OCI-M2 (cell line): ENCODE results near the gene TGIF2LX.
"Not testable (repeated sequence)": the region's sequence is repeated elsewhere in the genome, so short reads cannot be mapped to it uniquely, and the experiment has no call there.

Experiments
- DNase-seq: peaks from one replicate; lab custom pipeline; 2025; ENCODE audit not compliant: unreplicated experiment; lab: John Stamatoyannopoulos, UW

Gene TGIF2LX

DNA sequence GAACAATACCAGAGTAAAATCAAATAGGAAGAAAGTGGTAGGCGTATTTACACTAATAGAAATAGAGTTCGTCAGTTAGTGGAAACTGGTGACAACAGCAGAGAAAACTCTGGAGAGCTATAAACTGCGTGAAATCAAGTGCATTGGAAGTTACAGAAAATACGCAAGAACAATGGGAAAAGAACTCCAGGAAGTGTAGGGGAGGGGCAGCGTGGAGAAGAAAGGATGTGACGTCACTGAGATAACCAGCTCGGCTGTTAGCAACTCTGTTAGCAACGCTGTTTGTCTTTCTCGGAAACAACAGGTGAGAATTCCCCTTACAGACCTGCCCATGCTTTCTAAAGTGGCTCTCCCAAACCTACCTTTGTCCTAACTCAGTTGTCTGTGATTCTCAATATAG, at the start of gene TGIF2LX:
TGIF2LX (plus strand) TSS at position 244 of the 400 bp plus-strand sequence. CDS start 178 bp downstream, outside the sequence.
- not testable (repeated sequence) for DNase-seq

DNA sequence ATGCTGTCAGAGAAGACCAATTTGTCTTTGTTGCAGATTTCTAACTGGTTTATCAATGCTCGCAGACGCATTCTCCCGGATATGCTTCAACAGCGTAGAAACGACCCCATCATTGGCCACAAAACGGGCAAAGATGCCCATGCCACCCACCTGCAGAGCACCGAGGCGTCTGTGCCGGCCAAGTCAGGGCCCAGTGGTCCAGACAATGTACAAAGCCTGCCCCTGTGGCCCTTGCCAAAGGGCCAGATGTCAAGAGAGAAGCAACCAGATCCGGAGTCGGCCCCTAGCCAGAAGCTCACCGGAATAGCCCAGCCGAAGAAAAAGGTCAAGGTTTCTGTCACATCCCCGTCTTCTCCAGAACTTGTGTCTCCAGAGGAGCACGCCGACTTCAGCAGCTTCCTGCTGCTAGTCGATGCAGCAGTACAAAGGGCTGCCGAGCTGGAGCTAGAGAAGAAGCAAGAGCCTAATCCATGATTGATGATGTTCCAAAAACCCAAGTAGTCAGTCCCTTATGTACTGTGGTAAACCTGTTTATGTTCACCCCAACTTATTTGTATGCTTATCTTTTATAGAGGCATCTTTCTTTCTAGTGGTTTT, 728 bp downstream of the TGIF2LX start:
- DNase-seq: not testable (repeated sequence)

DNA sequence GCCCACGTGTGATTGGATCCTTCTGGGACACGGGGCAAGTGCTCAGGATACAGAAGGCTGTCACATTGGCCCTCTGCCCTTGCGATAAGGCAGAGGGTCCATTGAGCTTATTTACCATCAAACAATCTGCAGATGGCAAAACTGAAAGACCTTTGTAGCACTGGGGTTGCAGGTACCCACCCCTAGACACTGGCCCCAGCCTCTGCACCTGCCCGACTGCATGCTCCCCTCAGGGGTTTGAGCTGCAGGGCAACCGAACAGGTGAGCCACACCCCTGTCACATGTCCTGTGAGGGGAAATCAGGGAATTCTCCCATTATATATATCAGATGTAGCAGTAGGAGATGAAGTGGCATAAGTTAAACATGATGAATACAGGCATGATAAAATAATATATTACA, 21.4 kb downstream of the TGIF2LX start:
- not testable (repeated sequence) for DNase-seq

DNA sequence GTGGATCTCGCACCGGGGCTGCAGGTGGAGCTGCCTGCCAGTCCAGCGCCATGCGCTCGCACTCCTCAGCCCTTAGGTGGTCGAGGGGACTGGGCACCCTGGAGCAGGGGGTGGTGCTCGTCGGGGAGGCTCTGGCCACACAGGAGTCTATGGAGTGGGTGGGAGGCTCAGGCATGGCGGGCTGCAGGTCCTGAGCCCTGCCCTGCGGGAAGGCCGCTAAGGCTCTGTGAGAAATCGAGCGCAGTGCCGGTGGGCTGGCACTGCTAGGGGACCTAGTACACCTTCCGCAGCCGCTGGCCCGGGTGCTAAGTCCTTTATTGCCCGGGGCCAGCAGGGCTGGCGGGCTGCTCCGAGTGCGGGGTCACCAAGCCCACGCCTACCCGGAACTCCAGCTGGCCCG, 43.9 kb downstream of the TGIF2LX start:
- not testable (repeated sequence) for DNase-seq
